Stimulated activated CD8-positive, alpha-beta memory T cell treated with anti-CD3 and anti-CD28 coated beads, Interleukin-2, amount 100 ng/mL, for 48 hours (primary cell): ENCODE measurements around the gene CTCF.

Source experiments
- DNase-seq, 2 donors: peaks; one replicate each; pipeline ENCODE4 v3.0.0-alpha.2; 2020; ENCODE audit warnings: low read depth in 2 of 2

CTCF gene

DNA sequence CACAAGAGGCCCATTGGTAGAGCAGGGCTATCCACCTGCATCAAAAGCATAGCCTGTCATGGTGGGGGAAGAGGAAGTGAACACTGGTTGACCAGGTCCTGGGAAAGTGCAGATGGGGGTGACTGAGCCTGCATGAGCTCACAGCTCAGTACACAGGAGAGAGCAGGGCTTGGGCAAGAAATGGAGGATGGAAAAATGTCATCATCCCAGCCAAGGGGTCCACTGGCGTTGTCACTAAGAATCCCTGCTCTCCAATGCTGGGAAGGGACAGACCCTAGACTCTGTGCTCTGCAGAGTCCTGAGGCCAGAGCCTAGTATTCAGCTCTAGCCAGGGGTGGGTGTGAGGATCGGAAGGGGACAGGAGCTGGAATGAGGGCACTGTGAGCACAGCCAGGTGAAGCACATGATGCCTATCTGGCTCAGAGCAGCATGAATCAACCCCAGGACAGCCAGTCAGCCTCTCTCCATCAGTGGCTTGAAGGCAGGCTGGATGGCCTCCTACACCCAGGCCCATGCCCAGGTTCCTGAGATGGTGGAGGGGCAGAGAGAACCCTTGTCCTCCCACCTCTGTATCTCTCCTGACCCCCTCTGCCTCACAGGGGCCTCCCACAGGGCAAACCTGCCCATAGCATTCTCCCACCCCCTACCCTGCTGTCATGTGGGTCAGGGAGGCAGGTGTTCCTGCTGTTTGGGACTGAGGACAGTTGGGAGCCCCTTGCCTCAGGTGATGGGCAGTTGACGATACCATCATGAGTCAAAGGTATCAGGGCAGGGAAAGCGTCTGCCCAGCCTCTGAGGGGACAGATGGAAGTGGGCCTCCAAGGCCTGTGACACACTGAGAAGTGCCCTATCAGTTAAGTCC, 13.8 kb upstream of the CTCF start:
- no peak for DNase-seq

DNA sequence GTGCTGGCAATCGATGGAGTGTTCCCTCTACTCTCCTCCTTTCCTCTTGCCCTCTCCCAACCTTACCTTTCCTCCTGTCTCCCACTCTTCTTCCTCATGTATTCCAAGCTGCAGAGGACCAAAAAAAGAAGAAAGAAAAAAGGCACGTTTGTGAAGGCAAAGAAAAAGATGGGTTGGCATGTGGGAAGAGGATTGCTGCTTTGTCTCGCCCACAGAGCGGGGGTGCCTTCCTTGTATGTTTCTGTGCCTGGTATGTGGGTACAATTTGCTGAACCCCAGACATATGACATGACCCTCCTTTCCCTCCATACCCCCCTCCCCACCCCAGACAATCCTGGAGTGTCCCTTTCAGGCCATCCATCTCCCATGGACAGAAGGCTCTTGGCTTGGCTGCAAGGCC, 13.1 kb upstream of the CTCF start:
- DNase-seq = no peak

DNA sequence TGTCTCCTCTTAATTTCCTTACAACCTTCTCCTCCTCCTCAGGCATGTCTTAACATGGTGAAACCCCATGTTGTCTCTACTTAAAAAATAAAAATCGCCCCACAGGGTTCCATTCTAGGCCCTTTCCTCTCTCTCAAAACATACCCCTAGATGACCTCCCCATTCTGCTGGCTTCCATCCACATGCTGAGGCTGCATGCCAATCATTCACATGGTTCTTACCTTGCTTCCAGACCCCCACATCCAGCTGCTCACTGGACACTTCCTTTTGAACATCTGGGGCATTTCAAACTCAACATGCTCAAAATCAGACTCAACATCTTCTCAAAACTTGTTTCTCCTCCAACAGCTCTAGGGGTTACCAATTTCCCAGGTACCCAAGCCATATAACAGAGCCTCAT, 12.4 kb upstream of the CTCF start:
- DNase-seq = no peak

DNA sequence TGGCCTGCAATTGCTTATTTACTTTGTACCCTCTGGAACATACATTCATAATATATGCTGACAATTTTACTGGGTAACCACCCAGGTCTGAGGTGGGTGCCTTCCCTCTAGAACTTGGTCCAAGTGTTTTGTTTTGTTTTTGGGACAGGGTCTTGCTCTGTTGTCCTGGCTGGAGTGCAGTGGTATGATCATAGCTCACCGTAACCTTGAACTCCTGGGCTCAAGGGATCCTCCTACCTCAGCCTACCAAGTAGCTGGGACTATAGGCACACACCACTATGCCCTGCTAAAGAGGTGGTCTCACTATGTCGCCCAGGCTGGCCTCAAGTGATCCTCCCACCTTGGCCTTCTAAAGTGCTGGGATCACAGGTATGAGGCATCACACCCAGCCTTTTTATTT, 11.2 kb upstream of the CTCF start:
- DNase-seq = no peak

- DNase-seq = no peak
Observed at GRCh38 chr16:67551972-67552371, 10.4 kb upstream of the CTCF start.

DNA sequence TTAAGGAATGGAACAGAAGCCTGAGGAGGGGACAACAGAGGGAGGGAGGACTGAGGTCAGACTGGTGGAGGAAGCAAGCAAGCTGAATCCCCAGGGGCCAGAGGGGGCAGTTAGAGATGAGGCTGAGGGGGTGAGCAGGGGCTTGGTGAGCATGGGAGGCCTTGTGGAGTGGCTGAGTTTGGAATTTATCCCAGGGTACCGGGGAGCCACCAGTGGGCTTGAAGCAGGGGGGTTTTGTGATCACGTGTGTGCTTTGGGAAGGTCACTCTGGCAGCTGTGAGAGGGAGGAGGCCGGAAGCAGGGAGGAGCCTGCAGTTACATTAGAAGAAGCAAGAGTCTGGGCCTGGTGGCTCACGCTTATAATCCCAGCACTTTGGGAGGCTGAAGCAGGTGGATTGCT, 9.8 kb upstream of the CTCF start:
- no peak for DNase-seq

DNA sequence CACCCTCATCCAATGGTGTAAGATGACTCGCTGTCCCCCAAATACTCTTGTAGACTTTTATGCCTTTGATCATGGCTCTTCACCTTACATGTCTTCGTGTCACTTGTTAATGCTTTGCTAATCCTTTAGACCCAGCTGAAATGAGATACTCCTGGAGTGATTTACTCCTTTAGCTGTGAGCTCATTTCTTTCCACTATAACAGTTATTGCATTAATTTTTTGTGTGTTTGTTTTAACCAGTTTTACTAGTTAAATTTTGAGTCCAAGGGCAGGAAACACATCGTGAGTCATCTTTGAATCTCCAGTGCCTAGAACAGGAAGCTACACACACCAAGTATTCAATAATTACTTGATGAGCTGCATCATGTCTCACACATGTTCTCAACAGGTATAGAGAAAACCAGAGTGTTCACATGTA, 6.5 kb upstream of the CTCF start:
- no peak for DNase-seq

DNA sequence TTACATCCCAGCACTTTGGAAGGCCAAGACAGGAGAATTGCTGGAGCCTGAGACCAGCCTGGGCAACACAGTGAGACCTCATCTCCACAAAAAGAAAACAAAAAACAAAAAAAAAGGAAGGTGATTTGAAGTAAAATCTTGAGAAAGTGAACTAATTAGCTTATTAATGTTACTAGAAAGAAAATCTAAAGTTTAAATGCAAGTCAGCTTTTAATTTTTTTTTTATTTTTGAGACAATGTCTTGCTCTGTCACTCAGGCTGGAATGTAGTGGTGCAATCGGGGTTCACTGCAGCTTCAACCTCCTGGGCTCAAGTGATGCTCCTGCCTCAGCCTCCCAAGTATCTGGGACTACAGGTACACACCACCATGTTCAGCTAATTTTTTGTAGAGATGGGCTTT, 3.5 kb upstream of the CTCF start:
- DNase-seq = no peak

DNA sequence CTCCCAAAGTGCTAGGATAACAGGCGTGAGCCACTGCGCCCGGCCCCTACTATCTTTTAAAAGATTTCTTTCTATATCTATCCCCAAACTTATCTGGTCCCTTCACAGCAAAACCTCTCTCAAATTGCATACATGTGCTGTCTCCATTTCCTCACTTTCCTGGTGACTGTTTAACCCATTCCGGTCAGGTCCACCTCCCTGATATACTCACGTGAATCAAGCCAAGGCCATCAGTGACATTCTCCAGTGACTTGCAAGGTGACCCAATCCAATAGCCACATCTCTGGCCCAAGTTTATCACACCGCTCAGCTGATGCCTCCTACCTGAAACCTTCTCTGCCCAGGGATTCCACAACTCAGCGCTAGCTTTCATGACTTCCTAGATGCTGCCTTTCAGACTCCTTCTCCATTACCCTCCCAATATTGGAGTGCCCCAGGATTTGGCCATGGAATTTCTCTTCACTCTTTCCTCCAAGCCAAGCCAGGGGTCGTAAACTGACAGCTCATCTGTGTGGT, 1.4 kb upstream of the CTCF start:
- no peak for DNase-seq

DNA sequence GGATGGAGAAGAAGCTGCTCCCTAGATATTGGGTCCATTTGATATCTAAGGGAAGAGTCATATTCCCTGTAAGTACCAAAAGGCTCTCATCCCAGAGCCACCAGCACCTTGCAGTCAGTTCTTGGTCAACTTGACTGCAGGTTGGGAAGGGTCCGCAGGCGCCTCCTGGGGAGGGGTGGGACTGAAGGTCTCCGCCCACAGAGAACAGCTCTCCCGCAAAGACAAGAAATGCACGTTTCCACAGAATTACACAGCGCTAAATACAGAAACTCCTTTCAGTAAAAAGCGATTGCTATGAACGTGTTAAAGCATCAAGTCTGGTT, 864 bp upstream of the CTCF start:
- DNase-seq = no peak

DNA sequence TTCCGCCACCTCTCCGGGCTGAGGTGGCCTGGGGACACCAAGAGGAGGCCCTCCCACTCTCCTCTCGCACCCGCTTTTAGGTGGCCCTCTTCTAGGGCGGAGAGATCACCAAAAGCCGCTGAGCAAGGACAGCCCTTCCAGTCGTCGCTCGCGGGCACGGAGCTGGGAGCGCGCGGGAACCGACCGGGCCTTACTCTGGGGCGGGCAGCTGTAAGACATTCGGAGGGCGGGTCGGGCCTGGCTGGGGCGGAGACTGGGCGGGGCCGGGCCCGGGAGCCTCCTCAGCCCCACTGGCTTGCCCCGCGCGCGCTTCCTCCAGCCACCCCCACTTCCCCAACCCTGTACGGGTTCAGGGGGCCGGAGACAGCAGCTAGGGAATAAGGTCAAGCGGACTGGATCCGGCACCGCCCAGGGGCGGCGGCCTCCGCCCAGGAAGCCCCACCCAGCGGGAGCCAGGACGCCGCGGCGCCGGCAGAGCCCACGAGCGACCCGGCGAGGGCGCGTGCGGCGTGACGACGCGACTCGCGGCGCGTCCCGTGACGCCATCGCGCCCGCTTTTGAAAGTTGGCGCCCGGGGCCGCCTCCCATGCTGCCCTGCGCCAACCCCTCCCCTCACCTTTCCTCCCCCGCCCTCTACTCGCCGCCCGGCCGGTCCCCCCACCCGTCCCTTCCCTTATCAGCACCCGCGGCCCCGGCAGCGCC, 351 bp upstream of the CTCF start:
- DNase-seq = peak; percentile 97

DNA sequence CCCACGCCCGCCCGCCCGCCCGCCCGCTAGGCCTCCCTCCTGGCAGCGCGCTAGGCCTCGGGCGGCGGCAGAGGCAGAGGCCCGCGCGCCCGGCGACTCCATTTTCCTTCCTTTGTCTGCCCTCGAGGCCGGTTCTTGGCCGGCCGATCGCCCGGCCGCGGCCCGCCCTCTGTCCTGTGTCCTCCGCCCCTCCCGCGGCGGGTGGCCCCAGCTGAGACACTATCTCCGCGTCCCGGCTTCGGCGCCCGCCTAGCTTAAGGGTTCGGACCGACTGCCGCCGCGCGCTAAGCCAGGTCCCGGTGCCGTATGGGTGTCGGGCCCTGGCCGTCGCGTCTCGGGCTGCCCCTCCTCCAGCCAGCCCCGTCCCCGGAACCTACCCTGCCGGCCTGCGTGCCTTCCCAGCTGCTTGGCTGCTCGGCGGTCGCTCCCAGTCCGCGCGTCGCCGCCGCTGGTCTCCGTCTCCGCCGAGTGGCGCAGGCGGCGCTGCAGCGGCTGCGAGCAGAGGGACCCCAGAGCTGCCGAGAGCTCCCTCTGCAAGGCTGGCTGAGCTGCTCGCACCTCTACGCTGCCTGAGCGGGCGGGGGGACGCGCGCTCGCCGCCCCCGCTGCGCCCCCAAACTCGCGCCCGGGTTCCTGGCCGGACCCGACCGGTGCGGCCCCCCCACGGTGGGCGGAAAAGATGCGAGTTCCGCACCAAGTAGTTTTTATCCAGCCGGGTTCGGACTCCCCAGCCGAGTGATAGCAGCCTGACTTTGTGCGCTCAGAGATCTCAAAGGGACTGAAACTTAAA, 787 bp downstream of the CTCF start:
- peak; percentile 40 to 43 for DNase-seq

DNA sequence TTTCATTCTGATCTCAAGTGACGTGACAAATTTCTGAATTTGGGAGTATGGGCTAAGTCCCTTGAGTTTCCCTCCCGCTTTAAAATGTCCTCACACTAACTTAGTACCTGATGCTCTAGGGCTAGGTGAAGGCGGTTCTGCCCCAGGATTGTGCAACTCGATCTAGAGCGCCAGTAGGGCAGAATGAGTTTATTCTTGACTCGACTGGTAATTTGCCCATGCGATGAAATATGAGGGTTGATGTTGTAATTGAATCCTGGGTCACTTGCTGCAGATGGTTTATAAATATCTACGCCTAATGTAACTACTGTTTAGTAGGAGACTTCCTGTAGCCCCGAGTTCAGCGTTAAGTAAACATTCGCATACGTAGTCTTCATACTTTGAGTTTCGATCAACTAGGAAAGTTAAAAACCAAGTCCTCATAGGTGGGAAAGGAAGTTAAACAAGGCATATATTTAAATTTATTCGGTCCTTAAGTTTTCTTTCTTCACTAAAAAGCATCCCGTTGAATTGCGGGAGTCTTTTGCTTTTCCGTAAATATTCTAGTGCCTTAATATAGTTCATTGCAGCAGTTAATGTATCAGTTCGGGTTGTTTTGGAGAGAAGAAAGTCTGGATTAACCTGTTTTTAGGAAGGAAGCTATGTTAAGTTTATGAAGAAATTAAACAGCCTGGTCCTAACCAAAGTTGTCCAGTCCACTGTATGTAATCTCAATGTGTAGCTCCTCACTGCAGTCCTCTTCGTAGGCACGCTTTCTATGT, 1.6 kb downstream of the CTCF start:
- DNase-seq = no peak

- no peak for DNase-seq
Observed at GRCh38 chr16:67565470-67566100, 3.3 kb downstream of the CTCF start.

GRCh38 chr16:67571464-67571863, 9.1 kb downstream of the CTCF start:
- DNase-seq = no peak

DNA sequence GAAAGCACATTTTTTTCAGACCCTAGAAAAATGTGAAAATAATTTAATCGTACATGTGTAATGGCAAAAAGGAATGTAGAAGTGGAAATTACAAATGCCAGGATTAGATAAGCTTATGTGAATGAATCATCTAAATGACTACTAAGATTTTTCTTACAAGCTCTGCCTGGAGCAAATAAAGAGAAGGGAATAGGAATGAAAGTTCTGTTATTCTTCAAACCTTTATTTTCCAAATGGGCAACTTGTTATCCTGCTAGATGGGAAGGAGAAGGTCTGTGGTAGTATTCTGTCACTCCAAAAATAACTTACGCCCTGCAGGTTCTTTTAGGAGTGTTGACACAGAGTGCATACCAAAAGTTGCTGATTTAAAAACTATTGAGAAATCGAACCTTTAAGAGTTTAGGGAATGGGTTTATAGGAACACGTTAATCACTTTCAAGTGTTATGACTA, 9.7 kb downstream of the CTCF start:
- DNase-seq = no peak

DNA sequence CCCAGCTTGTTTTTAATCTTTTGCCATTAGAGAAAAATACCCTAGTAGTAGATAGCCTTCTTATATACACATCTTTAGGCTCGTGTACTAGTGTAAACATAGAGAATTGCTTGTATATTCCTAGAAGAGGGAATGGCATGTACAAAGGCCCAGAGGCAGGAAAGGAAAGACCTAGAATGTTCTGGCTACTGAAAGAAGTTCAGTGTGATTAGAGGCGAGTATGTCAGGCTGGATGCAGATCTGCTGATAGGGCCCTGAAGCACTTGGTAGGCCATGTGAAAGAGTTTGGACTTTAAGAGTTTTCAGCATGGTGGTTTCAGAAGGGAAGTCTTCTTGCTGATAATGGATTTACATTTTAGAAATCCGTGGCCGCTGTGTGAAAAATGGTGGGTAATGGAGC, 17.4 kb downstream of the CTCF start:
- no peak for DNase-seq

GRCh38 chr16:67580202-67580601, 17.9 kb downstream of the CTCF start:
- no peak for DNase-seq

GRCh38 chr16:67593288-67593687, 31.0 kb downstream of the CTCF start:
- DNase-seq = no peak

DNA sequence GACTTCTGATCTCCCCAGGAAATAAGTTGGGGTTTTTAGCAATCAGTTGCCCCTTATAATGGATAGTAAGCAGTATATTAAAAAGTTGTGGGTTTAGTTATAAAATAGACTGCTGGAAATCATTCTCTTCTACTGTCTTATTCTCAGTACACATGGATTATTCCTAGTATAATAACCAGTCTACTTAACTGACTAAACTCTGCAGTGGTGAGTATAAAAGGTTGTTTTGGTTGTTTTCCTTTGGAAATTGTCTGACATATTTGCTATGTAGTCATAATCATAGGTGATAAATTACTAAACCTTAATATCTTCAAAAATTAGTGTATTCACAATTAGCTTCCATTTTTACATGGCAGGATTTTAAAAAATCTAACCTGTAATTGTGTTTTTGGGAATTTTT, 31.4 kb downstream of the CTCF start:
- DNase-seq = no peak

- no peak for DNase-seq
Observed at GRCh38 chr16:67594256-67594915, 32.1 kb downstream of the CTCF start.
